Gastroesophageal sphincter (tissue), 3 donors: ENCODE measurements around the gene CDC42EP3.

Source experiments
- POLR2A ChIP-seq, 2 donors: fragments of 450-650 bp; IDR thresholded peaks; one replicate each; pipeline ENCODE4 v1.6.1; 2017; ENCODE audit warnings: antibody characterized with exemption in 2 of 2, mild to moderate bottlenecking in 2 of 2, moderate library complexity in 1 of 2
- TF ChIP-seq, protein P1 (sequence below), 4 experiments: fragments of 200-600 bp in 2 of 4; fragments of 450-650 bp in 2 of 4; sonication (generic) in 1 of 4; IDR thresholded peaks; one replicate each; pipeline ENCODE4 v1.5.1; 2017 to 2019; ENCODE audit warnings: antibody characterized with exemption in 4 of 4, mild to moderate bottlenecking in 2 of 4, moderate library complexity in 2 of 4

DNA sequence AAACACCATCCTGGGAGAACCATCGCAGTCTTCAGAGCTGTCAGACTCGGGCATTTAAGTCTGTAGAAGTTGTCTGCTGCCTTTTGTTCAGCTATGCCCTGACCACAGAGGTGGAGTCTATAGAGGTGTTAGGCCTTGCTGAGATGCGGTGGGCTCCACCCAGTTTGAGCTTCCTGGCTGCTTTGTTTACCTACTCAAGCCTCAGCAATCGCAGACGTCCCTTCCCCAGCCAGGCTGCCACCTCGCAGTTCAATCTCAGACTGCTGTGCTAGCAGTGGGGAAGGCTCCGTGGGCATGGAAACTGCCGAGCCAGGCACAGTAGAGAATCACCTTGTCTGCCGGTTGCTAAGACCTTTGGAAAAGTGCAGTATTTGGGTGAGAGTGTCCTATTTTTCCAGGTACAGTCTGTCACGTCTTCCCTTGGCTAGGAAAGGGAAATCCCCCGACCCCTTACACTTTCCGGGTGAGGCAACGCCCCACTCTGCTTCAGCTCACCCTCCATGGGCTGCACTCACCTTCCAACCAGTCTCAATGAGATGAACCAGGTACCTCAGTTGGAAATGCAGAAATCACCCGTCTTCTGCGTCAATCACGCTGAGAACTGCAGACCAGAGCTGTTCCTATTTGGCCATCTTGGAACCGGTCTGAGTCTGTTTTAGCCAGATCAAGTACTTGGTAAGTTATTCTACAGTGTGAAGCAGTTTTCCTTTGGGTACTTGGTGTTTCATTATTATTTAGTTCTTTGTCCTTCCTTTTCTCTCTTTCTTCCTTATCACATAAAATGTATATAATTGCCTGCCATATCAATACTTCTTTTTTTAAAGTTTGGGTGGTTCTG lies 71.5 kb downstream of the CDC42EP3 start:
- no peak for TF ChIP-seq POLR2A (IDR thresholded peaks at IDR 0.05)
- TF ChIP-seq, protein P1, sequence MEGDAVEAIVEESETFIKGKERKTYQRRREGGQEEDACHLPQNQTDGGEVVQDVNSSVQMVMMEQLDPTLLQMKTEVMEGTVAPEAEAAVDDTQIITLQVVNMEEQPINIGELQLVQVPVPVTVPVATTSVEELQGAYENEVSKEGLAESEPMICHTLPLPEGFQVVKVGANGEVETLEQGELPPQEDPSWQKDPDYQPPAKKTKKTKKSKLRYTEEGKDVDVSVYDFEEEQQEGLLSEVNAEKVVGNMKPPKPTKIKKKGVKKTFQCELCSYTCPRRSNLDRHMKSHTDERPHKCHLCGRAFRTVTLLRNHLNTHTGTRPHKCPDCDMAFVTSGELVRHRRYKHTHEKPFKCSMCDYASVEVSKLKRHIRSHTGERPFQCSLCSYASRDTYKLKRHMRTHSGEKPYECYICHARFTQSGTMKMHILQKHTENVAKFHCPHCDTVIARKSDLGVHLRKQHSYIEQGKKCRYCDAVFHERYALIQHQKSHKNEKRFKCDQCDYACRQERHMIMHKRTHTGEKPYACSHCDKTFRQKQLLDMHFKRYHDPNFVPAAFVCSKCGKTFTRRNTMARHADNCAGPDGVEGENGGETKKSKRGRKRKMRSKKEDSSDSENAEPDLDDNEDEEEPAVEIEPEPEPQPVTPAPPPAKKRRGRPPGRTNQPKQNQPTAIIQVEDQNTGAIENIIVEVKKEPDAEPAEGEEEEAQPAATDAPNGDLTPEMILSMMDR (IDR thresholded peaks at IDR 0.05), result no peak
